ENCODE measurements around the gene EPN2.

Gene EPN2

GRCh38 chr17:19242323-19242722 is 5.2 kb downstream of the EPN2 start:
- DNase-seq: no peak

GRCh38 chr17:19242926-19243325 is 5.8 kb downstream of the EPN2 start:
- DNase-seq: no peak

DNA sequence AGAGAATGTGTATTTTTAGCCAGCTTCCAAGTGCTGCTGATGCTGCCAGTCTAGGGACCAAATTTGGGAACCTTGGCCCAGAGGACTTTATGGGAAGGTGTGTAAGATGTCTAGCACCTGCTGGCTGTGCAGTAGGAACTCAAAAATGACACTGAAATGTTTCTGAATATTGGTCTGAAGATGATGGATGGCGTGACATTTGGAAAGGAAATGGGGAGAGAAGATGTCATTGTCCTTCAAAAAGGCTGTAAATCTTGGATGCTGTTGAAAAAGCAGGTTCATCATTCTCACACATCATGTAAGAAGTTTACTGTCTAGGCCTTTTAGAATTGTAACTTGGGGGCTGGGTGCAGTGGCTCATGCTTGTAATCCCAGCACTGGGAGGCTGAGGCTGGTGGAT is 6.7 kb downstream of the EPN2 start:
- DNase-seq: no peak

DNA sequence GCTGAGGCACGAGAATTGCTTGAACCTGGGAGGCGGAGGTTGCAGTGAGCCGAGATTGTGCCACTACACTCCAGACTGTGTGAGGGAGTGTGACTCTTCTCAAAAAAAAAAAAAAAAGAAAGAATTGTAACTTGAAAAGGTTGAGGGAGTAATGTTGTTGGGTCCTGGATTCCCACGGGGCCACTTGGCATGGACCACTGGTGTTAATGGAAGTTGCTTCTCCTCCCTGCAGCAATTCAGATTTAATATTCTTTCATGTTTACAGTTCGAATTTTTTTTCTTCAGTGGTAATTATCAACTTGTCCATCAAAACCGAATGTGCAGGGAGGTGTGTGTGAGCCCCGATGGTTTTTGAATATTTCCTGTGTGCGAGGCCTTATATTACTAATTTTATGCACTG is 7.2 kb downstream of the EPN2 start:
- DNase-seq: no peak

DNA sequence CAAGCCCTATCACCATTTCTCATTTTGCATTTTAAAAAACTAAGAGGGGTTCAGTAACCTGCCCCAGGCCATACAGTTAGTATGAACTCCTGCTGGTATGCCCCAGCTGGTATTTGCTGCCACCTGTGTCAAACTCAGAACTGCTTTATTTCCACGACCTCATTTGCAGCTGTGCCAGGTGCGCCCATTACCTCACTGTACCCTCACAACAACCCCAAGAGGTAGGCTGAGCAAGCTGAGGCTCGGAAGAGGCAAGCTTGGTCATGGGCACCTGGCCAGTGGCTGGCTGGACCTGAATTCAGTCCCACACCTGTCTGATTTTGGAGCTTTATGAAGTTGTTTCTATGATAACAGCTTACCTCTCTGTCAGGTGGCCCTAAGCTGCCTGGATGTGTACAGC is 7.6 kb downstream of the EPN2 start:
- no peak for DNase-seq

GRCh38 chr17:19247473-19247872 is 10.3 kb downstream of the EPN2 start:
- no peak for DNase-seq

- no peak for DNase-seq
Observed at GRCh38 chr17:19248151-19248927, 11.2 kb downstream of the EPN2 start.

- DNase-seq: peak; percentile 62
Observed at GRCh38 chr17:19248928-19249574, 11.9 kb downstream of the EPN2 start.

GRCh38 chr17:19249681-19250080 is 12.5 kb downstream of the EPN2 start:
- no peak for DNase-seq

- no peak for DNase-seq
Observed at GRCh38 chr17:19250421-19251173, 13.4 kb downstream of the EPN2 start.

- no peak for DNase-seq
Observed at GRCh38 chr17:19253112-19253511, 15.9 kb downstream of the EPN2 start.

- DNase-seq: no peak
Observed at GRCh38 chr17:19254651-19255050, 17.5 kb downstream of the EPN2 start.

GRCh38 chr17:19255279-19255678 is 18.1 kb downstream of the EPN2 start:
- no peak for DNase-seq

- no peak for DNase-seq
Observed at GRCh38 chr17:19258371-19258770, 21.2 kb downstream of the EPN2 start.

- DNase-seq: no peak
Observed at GRCh38 chr17:19260958-19261357, 23.8 kb downstream of the EPN2 start.

GRCh38 chr17:19261426-19261825 is 24.3 kb downstream of the EPN2 start:
- DNase-seq: no peak

- peak; percentile 49 for DNase-seq
Observed at GRCh38 chr17:19262650-19263631, 25.8 kb downstream of the EPN2 start.

- peak; percentile 40 for DNase-seq
Observed at GRCh38 chr17:19263641-19264051, 26.5 kb downstream of the EPN2 start.

- no peak for DNase-seq
Observed at GRCh38 chr17:19264268-19264667, 27.1 kb downstream of the EPN2 start.

- no peak for DNase-seq
Observed at GRCh38 chr17:19264681-19265080, 27.5 kb downstream of the EPN2 start.

DNA sequence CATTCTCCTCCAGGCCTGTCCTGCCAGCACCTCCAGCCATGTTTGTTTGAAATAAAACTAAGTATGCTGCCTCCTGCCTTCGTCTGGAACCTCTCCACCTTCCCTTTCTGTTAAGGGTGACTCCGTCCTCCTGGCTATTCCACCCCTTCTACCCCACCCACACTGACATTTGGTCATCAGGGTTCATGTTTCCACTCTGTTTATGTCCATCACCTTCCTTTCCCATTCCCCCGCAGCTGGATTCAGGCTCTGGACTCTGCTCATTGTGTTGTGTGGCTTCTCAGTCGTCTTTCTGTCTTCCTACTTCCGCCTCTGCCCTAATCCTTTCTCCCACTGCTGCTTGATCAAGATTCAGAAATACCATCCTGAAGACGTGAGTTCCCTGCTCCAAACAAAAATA is 28.6 kb downstream of the EPN2 start:
- no peak for DNase-seq

DNA sequence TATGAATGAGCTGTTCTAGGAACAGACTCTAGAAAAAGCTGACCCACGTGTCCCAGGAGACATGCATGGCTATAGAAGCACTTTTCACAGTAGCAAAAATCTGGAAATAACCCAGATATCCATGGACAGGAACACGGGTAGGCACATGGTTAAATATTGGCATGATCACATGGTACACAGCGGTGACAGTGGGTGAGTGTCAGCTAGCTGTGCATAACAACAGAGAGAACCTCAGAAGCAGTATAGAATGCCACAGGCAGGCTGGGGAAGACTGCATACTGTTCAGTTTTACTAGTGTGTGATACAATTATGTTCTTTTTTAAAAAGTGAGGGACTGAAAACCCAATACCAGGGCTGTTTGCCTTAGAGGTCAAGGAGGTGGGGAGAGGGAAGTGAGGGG is 31.4 kb downstream of the EPN2 start:
- no peak for DNase-seq

GRCh38 chr17:19269106-19269505 is 31.9 kb downstream of the EPN2 start:
- no peak for DNase-seq
